ENCODE measurements around the gene TEX54. TPM values are rescaled to one million over a fixed set of nuclear protein-coding genes. Genes with fewer than 3 reads are reported as not detected.
"Not testable (repeated sequence)": the region's sequence is repeated elsewhere in the genome, so short reads cannot be mapped to it uniquely, and the experiment has no call there.

Gene TEX54
- total and polyA plus RNA-seq, 2 donors (not counting 1 experiment from before 2014, with no cell fraction given): not detected

- DNase-seq (ENCODE audit: low read depth in 2 of 2): no peak
- Histone ChIP-seq H4K20me1 (ENCODE audit: control insufficient read depth, extremely low read depth, insufficient read depth, low read length) (no peaks in the 10 kb centered on the region), H3K27ac (ENCODE audit: insufficient read depth, low read length) (no peak overlapping the region), H3K79me2 (ENCODE audit: control insufficient read depth, insufficient read depth, low read length) (peaks cover 9% of the 10 kb centered on the region), H3K27me3 (ENCODE audit: control insufficient read depth, insufficient read depth, low read length) (no peaks in the 10 kb centered on the region), H3K36me3 (ENCODE audit: control insufficient read depth, insufficient read depth, low read length) (no peaks in the 10 kb centered on the region), H3K9ac (ENCODE audit: insufficient read depth, low read length) (no peak overlapping the region), H3K4me2 (ENCODE audit: extremely low read depth, insufficient read depth, low read length) (no peak overlapping the region), H2AFZ (ENCODE audit: low read length) (no peak overlapping the region), H3K4me1 (ENCODE audit: control insufficient read depth, extremely low read depth, insufficient read depth, low read length) (peaks cover 5% of the 10 kb centered on the region), H3K9me3 (ENCODE audit: control insufficient read depth, insufficient read depth, low read depth, low read length) (no peaks in the 10 kb centered on the region), H3K4me3 (replicated peaks in 1 of 4; ENCODE audit: control extremely low read depth in 1 of 4, insufficient read depth in 1 of 4, low read depth in 3 of 4, low read length in 4 of 4) (no peak overlapping the region)
- TF ChIP-seq CTCF (conservative IDR thresholded peaks at IDR 0.05 in 1 of 2, IDR thresholded peaks at IDR 0.05 in 1 of 2; ENCODE audit: low read depth in 1 of 2, low read length in 2 of 2): no peak
- TF ChIP-seq EZH2 (IDR thresholded peaks at IDR 0.05; ENCODE audit: low read length, missing control alignments): no peak
Observed at GRCh38 chr11:62843466-62843865, 10.8 kb upstream of the TEX54 start.

- DNase-seq (ENCODE audit: low read depth in 2 of 2); H3K4me1 ChIP-seq (ENCODE audit: control insufficient read depth, extremely low read depth, insufficient read depth, low read length); H3K4me2 ChIP-seq (ENCODE audit: extremely low read depth, insufficient read depth, low read length); H3K9me3 ChIP-seq (ENCODE audit: control insufficient read depth, insufficient read depth, low read depth, low read length); H4K20me1 ChIP-seq (ENCODE audit: control insufficient read depth, extremely low read depth, insufficient read depth, low read length); H3K4me3 ChIP-seq (replicated peaks in 1 of 4; ENCODE audit: control extremely low read depth in 1 of 4, insufficient read depth in 1 of 4, low read depth in 3 of 4, low read length in 4 of 4); H3K9ac ChIP-seq (ENCODE audit: insufficient read depth, low read length); H3K27me3 ChIP-seq (ENCODE audit: control insufficient read depth, insufficient read depth, low read length); H3K36me3 ChIP-seq (ENCODE audit: control insufficient read depth, insufficient read depth, low read length); H3K27ac ChIP-seq (ENCODE audit: insufficient read depth, low read length): not testable (repeated sequence)
- H2AFZ ChIP-seq (ENCODE audit: low read length): peak overlapping the region; percentile 12
- H3K79me2 ChIP-seq (ENCODE audit: control insufficient read depth, insufficient read depth, low read length): peaks cover 12% of the 10 kb centered on the region
Observed at GRCh38 chr11:62842891-62843290, 10.2 kb upstream of the TEX54 start.

GRCh38 chr11:62842171-62842741, 9.6 kb upstream of the TEX54 start:
- H3K36me3 ChIP-seq (ENCODE audit: control insufficient read depth, insufficient read depth, low read length): no peaks in the 10 kb centered on the region
- TF ChIP-seq EZH2 (IDR thresholded peaks at IDR 0.05; ENCODE audit: low read length, missing control alignments) (no peak), CTCF (conservative IDR thresholded peaks at IDR 0.05 in 1 of 2, IDR thresholded peaks at IDR 0.05 in 1 of 2; ENCODE audit: low read depth in 1 of 2, low read length in 2 of 2) (no peak)
- peaks cover 5% of the 10 kb centered on the region for H3K4me1 ChIP-seq (ENCODE audit: control insufficient read depth, extremely low read depth, insufficient read depth, low read length)
- H2AFZ ChIP-seq (ENCODE audit: low read length): peak overlapping the region; percentile 56
- H3K9ac ChIP-seq (ENCODE audit: insufficient read depth, low read length): peak overlapping the region; percentile 74
- peaks cover 18% of the 10 kb centered on the region for H3K79me2 ChIP-seq (ENCODE audit: control insufficient read depth, insufficient read depth, low read length)
- H4K20me1 ChIP-seq (ENCODE audit: control insufficient read depth, extremely low read depth, insufficient read depth, low read length): no peaks in the 10 kb centered on the region
- H3K9me3 ChIP-seq (ENCODE audit: control insufficient read depth, insufficient read depth, low read depth, low read length): no peaks in the 10 kb centered on the region
- H3K27me3 ChIP-seq (ENCODE audit: control insufficient read depth, insufficient read depth, low read length): no peaks in the 10 kb centered on the region
- DNase-seq (ENCODE audit: low read depth in 2 of 2): peak; percentile 22 to 27
- H3K4me3 ChIP-seq (replicated peaks in 1 of 4; ENCODE audit: control extremely low read depth in 1 of 4, insufficient read depth in 1 of 4, low read depth in 3 of 4, low read length in 4 of 4): peak overlapping the region; percentile 0 to 49 (median 22)
- H3K27ac ChIP-seq (ENCODE audit: insufficient read depth, low read length): peak overlapping the region; percentile 97
- H3K4me2 ChIP-seq (ENCODE audit: extremely low read depth, insufficient read depth, low read length): peak overlapping the region; percentile 72

All from fibroblast of lung (primary cell).